HEK293T (cell line): ENCODE measurements around the gene PRKG1.

Source experiments
- BHLHE40 ChIP-seq: fragments of 450-650 bp; IDR thresholded peaks from 2 replicates; pipeline ENCODE4 v1.6.1; 2016; ENCODE audit warnings: mild to moderate bottlenecking, moderate library complexity, borderline replicate concordance
- ELF4 ChIP-seq: fragments of 450-650 bp; IDR thresholded peaks from 2 replicates; pipeline ENCODE4 v1.6.1; 2017; ENCODE audit warnings: antibody characterized with exemption
- FOXA1 ChIP-seq: fragments of 450-650 bp; IDR thresholded peaks from 2 replicates; pipeline ENCODE4 v1.6.1; 2016; ENCODE audit warnings: mild to moderate bottlenecking
- FOXM1 ChIP-seq: fragments of 450-650 bp; IDR thresholded peaks from 2 replicates; pipeline ENCODE4 v1.6.1; 2017; ENCODE audit warnings: mild to moderate bottlenecking, borderline replicate concordance
- HDGF ChIP-seq: fragments of 450-650 bp; IDR thresholded peaks from 2 replicates; pipeline ENCODE4 v1.6.1; 2017; ENCODE audit warnings: antibody characterized with exemption, borderline replicate concordance
- LEF1 ChIP-seq: fragments of 450-650 bp; IDR thresholded peaks from 2 replicates; pipeline ENCODE4 v1.6.1; 2017; ENCODE audit warnings: mild to moderate bottlenecking, borderline replicate concordance
- PKNOX1 ChIP-seq: fragments of 450-650 bp; IDR thresholded peaks from 2 replicates; pipeline ENCODE4 v1.6.1; 2016
- SP1 ChIP-seq: fragments of 450-650 bp; IDR thresholded peaks from 2 replicates; pipeline ENCODE4 v1.6.1; 2017
- TARDBP ChIP-seq: fragments of 450-650 bp; IDR thresholded peaks from 2 replicates; pipeline ENCODE4 v1.6.1; 2016
- ZNF384 ChIP-seq: fragments of 450-650 bp; IDR thresholded peaks from 2 replicates; pipeline ENCODE4 v1.6.1; 2016

GRCh38 chr10:51183783-51184182 lies 109.5 kb downstream of the PRKG1 start:
- TF ChIP-seq HDGF (no peak), FOXM1 (no peak), SP1 (no peak), BHLHE40 (no peak), LEF1 (no peak), ELF4 (no peak), FOXA1 (no peak), ZNF384 (no peak), PKNOX1 (no peak), TARDBP (no peak)
